B cell (primary cell): ENCODE data around the gene MRPS12. TPM values are rescaled to one million over a fixed set of nuclear protein-coding genes. Genes with fewer than 3 reads are reported as not detected.

Experiments used
- ATAC-seq: fragments of 200-7000 bp; cut with Tn5 transposase; one replicate; pipeline ENCODE4 v1.10.0; 2021; ENCODE audit warnings: low read depth, mild to moderate bottlenecking, moderate number of reproducible peaks, moderate library complexity
- CTCF ChIA-PET: fragments of 350-600 bp; sonication (Branson Sonifier 250); formaldehyde crosslinking; loops from one replicate; lab custom pipeline; 2021; ENCODE audit warnings: antibody characterized with exemption, inconsistent platforms; lab: Charles Lee
- POLR2A ChIA-PET: fragments of 350-600 bp; sonication (Branson Sonifier 250); formaldehyde crosslinking; loops from one replicate; lab custom pipeline; 2021; ENCODE audit warnings: antibody characterized with exemption; lab: Charles Lee
- DNase-seq: peaks from one replicate; pipeline ENCODE4 v3.0.0; 2013
- H2AFZ ChIP-seq: 2 replicates; pipeline ENCODE4 v1.6.1; 2012; ENCODE audit warnings: mild to moderate bottlenecking, low read depth, low read length; ENCODE audit not compliant: insufficient read depth, poor library complexity, severe bottlenecking
- H3K27ac ChIP-seq, 2 donors: 1 replicate in 1 of 2; 2 replicates in 1 of 2; pipeline ENCODE4 v1.5.1; 2012 to 2013; ENCODE audit warnings: low read length in 2 of 2, mild to moderate bottlenecking in 2 of 2, moderate library complexity in 1 of 2
- H3K27me3 ChIP-seq, 4 experiments: fragments of 200-600 bp in 1 of 4; sonication (generic) in 1 of 4; replicated peaks in 1 of 4; 1 replicate in 2 of 4; 2 replicates in 2 of 4; pipeline versions ENCODE4 v1.6.1 to v1.7.0; 2013 to 2016; ENCODE audit warnings: low read length in 3 of 4, mild to moderate bottlenecking in 2 of 4, mixed read lengths in 1 of 4, moderate library complexity in 1 of 4; ENCODE audit not compliant: insufficient read depth in 4 of 4, control insufficient read depth in 3 of 4; ENCODE audit errors: control extremely low read depth in 1 of 4
- H3K36me3 ChIP-seq, 2 experiments: replicated peaks in 1 of 2; 1 replicate in 1 of 2; 2 replicates in 1 of 2; pipeline versions ENCODE4 v1.6.1 to v1.7.1; 2013; ENCODE audit warnings: low read length in 1 of 2; ENCODE audit not compliant: insufficient read depth in 2 of 2, control insufficient read depth in 1 of 2; ENCODE audit errors: control extremely low read depth in 1 of 2, extremely low read depth in 1 of 2
- H3K4me1 ChIP-seq, 2 donors: fragments of 200-600 bp in 1 of 2; sonication (generic) in 1 of 2; 1 replicate in 1 of 2; 2 replicates in 1 of 2; pipeline versions ENCODE4 v1.5.1 to v1.6.1; 2013 to 2017; ENCODE audit warnings: low read length in 2 of 2; ENCODE audit not compliant: control insufficient read depth in 2 of 2, insufficient read depth in 2 of 2
- H3K4me2 ChIP-seq: replicated peaks from 2 replicates; pipeline ENCODE3; 2012; ENCODE audit warnings: mild to moderate bottlenecking, low read depth, low read length; ENCODE audit not compliant: poor library complexity, severe bottlenecking
- H3K4me3 ChIP-seq, 5 experiments: fragments of 200-600 bp in 1 of 5; sonication (generic) in 1 of 5; 1 replicate in 3 of 5; 2 replicates in 2 of 5; pipeline versions ENCODE4 v1.5.1 to v1.7.0; 2011 to 2016; ENCODE audit warnings: low read length in 4 of 5, mild to moderate bottlenecking in 4 of 5, low read depth in 2 of 5, control low read depth in 1 of 5, moderate library complexity in 1 of 5; ENCODE audit not compliant: insufficient read depth in 1 of 5; ENCODE audit errors: control extremely low read depth in 1 of 5, extremely low read depth in 1 of 5
- H3K79me2 ChIP-seq: fragments of 200-600 bp; sonication (generic); one replicate; pipeline ENCODE4 v1.6.0; 2016; ENCODE audit warnings: low read length; ENCODE audit not compliant: control insufficient read depth, insufficient read depth
- H3K9ac ChIP-seq: fragments of 200-600 bp; sonication (generic); 2 replicates; pipeline ENCODE4 v1.6.1; 2017; ENCODE audit warnings: mild to moderate bottlenecking, low read length, moderate library complexity
- H3K9me3 ChIP-seq, 3 donors: one replicate each; pipeline versions ENCODE4 v1.6.1 to v1.7.1; 2013; ENCODE audit warnings: low read length in 2 of 3; ENCODE audit not compliant: control insufficient read depth in 2 of 3, insufficient read depth in 1 of 3; ENCODE audit errors: control extremely low read depth in 1 of 3
- H4K20me1 ChIP-seq: 2 replicates; pipeline ENCODE4 v1.6.0; 2012; ENCODE audit warnings: mild to moderate bottlenecking, low read length; ENCODE audit not compliant: insufficient read depth, control insufficient read depth, poor library complexity, severe bottlenecking
- H3K27ac Mint-ChIP-seq: one replicate; pipeline ENCODE4 v1.8.0; 2021; ENCODE audit warnings: mixed read lengths
- H3K27me3 Mint-ChIP-seq: one replicate; pipeline ENCODE4 v1.8.0; 2021; ENCODE audit warnings: mixed read lengths
- H3K4me1 Mint-ChIP-seq: one replicate; pipeline ENCODE4 v1.8.0; 2021; ENCODE audit warnings: mixed read lengths
- H3K4me3 Mint-ChIP-seq: one replicate; pipeline ENCODE4 v1.8.0; 2021; ENCODE audit warnings: mixed read lengths
- H3K9me3 Mint-ChIP-seq: one replicate; pipeline ENCODE4 v1.8.0; 2022; ENCODE audit warnings: mixed read lengths; ENCODE audit not compliant: insufficient read depth
- CTCF ChIP-seq: fragments of 200-600 bp; IDR thresholded peaks from one replicate; pipeline ENCODE4 v1.8.0; 2022; ENCODE audit warnings: antibody characterized with exemption, mild to moderate bottlenecking
- EZH2 ChIP-seq: IDR thresholded peaks from 2 replicates; pipeline ENCODE4 v1.6.1; 2012; ENCODE audit warnings: borderline replicate concordance, low read depth, mild to moderate bottlenecking, moderate library complexity, low read length; ENCODE audit not compliant: insufficient read depth, poor library complexity, severe bottlenecking
- WGBS: methylation state at CpG from one replicate; pipeline ENCODE4 v1.1.5; 2013; ENCODE audit warnings: missing lambda C conversion rate; ENCODE audit not compliant: insufficient coverage; 5-methylcytosine and 5-hydroxymethylcytosine counted together
- intact Hi-C: fragments of 100-400 bp; cut with micrococcal nuclease; formaldehyde crosslinking; loops from one replicate; pipeline ENCODE4 v1.10.0; 2022
- polyA plus RNA-seq: library from polyadenylated mRNA; depleted of rRNA; stranded (reverse); fragments of >200 nt; gene quantifications from 2 replicates; pipeline ENCODE4 v1.2.3, GENCODE V29; 2012
- total RNA-seq, 2 donors: library from RNA; stranded (reverse); fragments of 120-200 nt in 1 of 2; gene quantifications; 1 replicate in 1 of 2; 2 replicates in 1 of 2; pipeline versions ENCODE4 v1.2.3 to v1.2.4, GENCODE V29; 2013 to 2022

MRPS12 gene
- total and polyA plus RNA-seq, 2 donors (not counting 1 experiment from before 2014, with no cell fraction given): 27.0 to 30.3 TPM

GRCh38 chr19:38907227-38907626, 23.5 kb upstream of the MRPS12 start:
- H3K79me2 ChIP-seq: peaks cover 33% of the 10 kb centered on the region
- no peak overlapping the region for H3K4me2 ChIP-seq
- no peaks in the 10 kb centered on the region for H3K4me1 ChIP-seq
- Mint-ChIP-seq H3K27me3 (no peaks in the 10 kb centered on the region), H3K4me3 (no peak overlapping the region), H3K27ac (no peak overlapping the region), H3K9me3 (no peaks in the 10 kb centered on the region), H3K4me1 (peaks cover 6% of the 10 kb centered on the region)
- ChIA-PET POLR2A (no interaction called here), CTCF (no interaction called here)
- no peak for ATAC-seq
- H3K27me3 ChIP-seq: peaks cover 0 to 2% (median 0%) of the 10 kb centered on the region in 4 experiments
- H2AFZ ChIP-seq: no peak overlapping the region
- no peaks in the 10 kb centered on the region for H3K9me3 ChIP-seq
- H3K9ac ChIP-seq: no peak overlapping the region
- DNase-seq: no peak
- peaks cover 0 to 34% of the 10 kb centered on the region in 2 experiments for H3K36me3 ChIP-seq
- no peak overlapping the region for H3K4me3 ChIP-seq
- no peak overlapping the region for H3K27ac ChIP-seq
- TF ChIP-seq EZH2 (no peak), CTCF (no peak)
- 99% methylated on average over 29 of the region's 29 CpGs for WGBS
- intact Hi-C loops: no loop called here
- H4K20me1 ChIP-seq: peaks cover 12% of the 10 kb centered on the region

GRCh38 chr19:38907670-38908069, 23.1 kb upstream of the MRPS12 start:
- TF ChIP-seq EZH2 (no peak), CTCF (no peak)
- H3K4me2 ChIP-seq: no peak overlapping the region
- POLR2A ChIA-PET: no interaction called here
- H3K27me3 Mint-ChIP-seq: no peaks in the 10 kb centered on the region
- peaks cover 0 to 2% (median 0%) of the 10 kb centered on the region in 4 experiments for H3K27me3 ChIP-seq
- no peak overlapping the region for H3K4me3 ChIP-seq
- H3K9me3 Mint-ChIP-seq: no peaks in the 10 kb centered on the region
- no peaks in the 10 kb centered on the region for H3K9me3 ChIP-seq
- WGBS: 98% methylated on average over 12 of the region's 12 CpGs
- ATAC-seq (no peak), DNase-seq (no peak)
- H4K20me1 ChIP-seq: peaks cover 12% of the 10 kb centered on the region
- no peak overlapping the region for H3K27ac ChIP-seq
- intact Hi-C loops: no loop called here
- peaks cover 6% of the 10 kb centered on the region for H3K4me1 Mint-ChIP-seq
- peaks cover 0 to 34% of the 10 kb centered on the region in 2 experiments for H3K36me3 ChIP-seq
- CTCF ChIA-PET: no interaction called here
- no peak overlapping the region for H3K4me3 Mint-ChIP-seq
- no peak overlapping the region for H3K9ac ChIP-seq
- peaks cover 30% of the 10 kb centered on the region for H3K79me2 ChIP-seq
- no peak overlapping the region for H2AFZ ChIP-seq
- no peaks in the 10 kb centered on the region for H3K4me1 ChIP-seq
- no peak overlapping the region for H3K27ac Mint-ChIP-seq
